Ishikawa (cell line): ENCODE results near the gene SPTBN5.

Experiments used
- CEBPB ChIP-seq: IDR thresholded peaks from 2 replicates; pipeline ENCODE4 v1.6.1; 2012
- CREB1 ChIP-seq: IDR thresholded peaks from 2 replicates; pipeline ENCODE4 v1.6.1; 2012; ENCODE audit warnings: low read depth
- EGR1 ChIP-seq: IDR thresholded peaks from 2 replicates; pipeline ENCODE4 v1.6.1; 2012
- EP300 ChIP-seq: IDR thresholded peaks from 2 replicates; pipeline ENCODE4 v1.6.1; 2012; ENCODE audit warnings: borderline replicate concordance
- FOXM1 ChIP-seq: IDR thresholded peaks from 2 replicates; pipeline ENCODE4 v1.6.1; 2012; ENCODE audit warnings: low read depth, borderline replicate concordance
- MAX ChIP-seq: IDR thresholded peaks from 2 replicates; pipeline ENCODE4 v1.6.1; 2012
- NFIC ChIP-seq: IDR thresholded peaks from 2 replicates; pipeline ENCODE4 v1.6.1; 2012
- RAD21 ChIP-seq: IDR thresholded peaks from 2 replicates; pipeline ENCODE4 v1.6.1; 2012; ENCODE audit warnings: low read depth
- REST ChIP-seq: IDR thresholded peaks from 2 replicates; pipeline ENCODE4 v1.6.1; 2012; ENCODE audit warnings: low read depth, mild to moderate bottlenecking
- TAF1 ChIP-seq: IDR thresholded peaks from 2 replicates; pipeline ENCODE4 v1.6.1; 2012; ENCODE audit warnings: low read depth, mild to moderate bottlenecking
- TCF12 ChIP-seq: IDR thresholded peaks from 2 replicates; pipeline ENCODE4 v1.6.1; 2012; ENCODE audit warnings: low read depth
- TEAD4 ChIP-seq: IDR thresholded peaks from 2 replicates; pipeline ENCODE4 v1.6.1; 2012
- YY1 ChIP-seq: IDR thresholded peaks from 2 replicates; pipeline ENCODE4 v1.6.1; 2012; ENCODE audit warnings: low read depth
- ZBTB7A ChIP-seq: IDR thresholded peaks from 2 replicates; pipeline ENCODE4 v1.6.1; 2012; ENCODE audit warnings: low read depth

Gene SPTBN5

GRCh38 chr15:41866872-41867579, 26.8 kb downstream of the SPTBN5 start:
- TF ChIP-seq REST (peak; percentile 32; the same call in 1 of the 2 replicates), FOXM1 (no peak), EGR1 (no peak)

GRCh38 chr15:41866263-41866703, 27.6 kb downstream of the SPTBN5 start:
- TF ChIP-seq FOXM1: no peak
- no peak for TF ChIP-seq MAX
- no peak for TF ChIP-seq YY1
- TF ChIP-seq CEBPB: no peak
- TF ChIP-seq EP300: no peak
- TF ChIP-seq REST: no peak
- no peak for TF ChIP-seq CREB1
- no peak for TF ChIP-seq ZBTB7A
- no peak for TF ChIP-seq TAF1
- TF ChIP-seq NFIC: no peak
- TF ChIP-seq TEAD4: no peak
- TF ChIP-seq RAD21: no peak
- no peak for TF ChIP-seq TCF12

GRCh38 chr15:41865490-41866055, 28.3 kb downstream of the SPTBN5 start:
- no peak for TF ChIP-seq ZBTB7A
- no peak for TF ChIP-seq REST
- no peak for TF ChIP-seq CEBPB
- no peak for TF ChIP-seq TEAD4
- no peak for TF ChIP-seq MAX
- no peak for TF ChIP-seq EP300
- TF ChIP-seq YY1: no peak
- no peak for TF ChIP-seq TCF12

GRCh38 chr15:41862515-41863116, 31.2 kb downstream of the SPTBN5 start:
- TF ChIP-seq CREB1 (no peak), RAD21 (peak; percentile 17; the same call in 1 of the 2 replicates), FOXM1 (no peak), NFIC (peak; percentile 85), MAX (peak; percentile 98), TCF12 (peak; percentile 68), REST (no peak), EP300 (peak; percentile 48; the same call in 1 of the 2 replicates), TEAD4 (no peak)
